Activated T-helper 1 cell treated with anti-CD3 and anti-CD28 coated beads, Interleukin-12 subunit alpha, Interleukin-12 subunit beta, Interleukin-2, Interleukin-4 antibody, amounts not matched to agents 30 ng/mL and 10 ng/mL and 1 ng/mL, durations not matched to agents 14 hours and 24 hours and 36 hours (primary cell): ENCODE measurements around the gene FAM9A. TPM values are rescaled to one million over a fixed set of nuclear protein-coding genes. Genes with fewer than 3 reads are reported as not detected.
"Not testable (repeated sequence)": the region's sequence is repeated elsewhere in the genome, so short reads cannot be mapped to it uniquely, and the experiment has no call there.

Source experiments
- DNase-seq: peaks from one replicate; pipeline ENCODE4 v3.0.0; 2021; ENCODE audit warnings: low spot score
- H3K27ac Mint-ChIP-seq: one replicate; pipeline ENCODE4 v1.8.0; 2021; ENCODE audit warnings: mild to moderate bottlenecking, mixed read lengths
- H3K27me3 Mint-ChIP-seq: one replicate; pipeline ENCODE4 v1.8.0; 2022; ENCODE audit warnings: mild to moderate bottlenecking, moderate library complexity, mixed read lengths; ENCODE audit not compliant: insufficient read depth
- H3K36me3 Mint-ChIP-seq: one replicate; pipeline ENCODE4 v1.8.0; 2021; ENCODE audit warnings: low read depth, mixed read lengths
- H3K4me1 Mint-ChIP-seq: one replicate; pipeline ENCODE4 v1.8.0; 2021; ENCODE audit warnings: low read depth, mixed read lengths
- H3K4me3 Mint-ChIP-seq: one replicate; pipeline ENCODE4 v1.8.0; 2021; ENCODE audit warnings: mild to moderate bottlenecking, moderate library complexity, mixed read lengths
- H3K9me3 Mint-ChIP-seq: one replicate; pipeline ENCODE4 v1.8.0; 2021; ENCODE audit warnings: mixed read lengths
- intact Hi-C: fragments of 100-400 bp; cut with micrococcal nuclease; formaldehyde crosslinking; loops from one replicate; pipeline ENCODE4 v1.15.1; 2024
- total RNA-seq: library from RNA; stranded (reverse); gene quantifications from 2 replicates; pipeline ENCODE4 v1.2.3, GENCODE V29; 2022

FAM9A gene
- total RNA-seq, 1 donor from 2014 or later: not detected

DNA sequence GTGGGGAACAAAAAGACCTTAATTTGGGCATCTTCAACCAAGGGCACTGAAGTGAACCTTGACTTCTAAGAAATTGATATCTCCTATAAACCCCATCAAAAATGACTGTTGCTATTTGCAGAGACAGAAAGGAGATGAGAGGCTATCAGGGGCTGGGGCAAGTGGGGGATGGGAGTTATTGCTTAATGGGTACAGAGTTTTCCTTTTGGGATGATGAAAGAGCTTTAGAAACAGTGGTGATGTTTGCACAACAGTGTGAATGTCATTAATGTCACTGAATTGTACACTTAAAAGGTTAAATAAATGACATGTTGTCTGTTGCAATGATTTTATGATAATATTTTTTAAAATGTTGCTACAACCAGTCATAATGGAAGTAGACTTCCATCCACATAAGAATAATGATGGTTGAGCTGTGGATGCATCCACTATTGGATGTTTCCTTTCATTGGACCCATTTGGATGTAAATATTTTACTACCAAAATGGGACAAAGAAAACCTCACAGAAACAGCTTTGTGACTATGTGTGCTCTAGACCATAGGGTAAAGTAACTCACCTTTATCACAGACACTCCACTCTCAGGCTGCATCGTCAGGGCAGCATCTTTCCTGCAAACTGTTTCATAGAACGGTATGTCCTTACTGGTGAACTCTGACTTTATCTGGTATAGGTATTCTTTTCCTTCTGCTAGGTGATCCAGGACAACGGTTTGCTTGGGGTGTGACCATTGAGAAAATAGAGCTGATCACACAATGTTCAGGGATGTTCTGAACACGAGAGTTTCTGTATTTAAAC, 31.6 kb upstream of the FAM9A start:
- Mint-ChIP-seq H3K4me3 (no peak overlapping the region), H3K27ac (no peak overlapping the region), H3K27me3 (no peaks in the 10 kb centered on the region), H3K4me1 (no peaks in the 10 kb centered on the region), H3K9me3 (no peaks in the 10 kb centered on the region), H3K36me3 (no peaks in the 10 kb centered on the region)
- no peak for DNase-seq
- intact Hi-C loops: no loop called here

DNA sequence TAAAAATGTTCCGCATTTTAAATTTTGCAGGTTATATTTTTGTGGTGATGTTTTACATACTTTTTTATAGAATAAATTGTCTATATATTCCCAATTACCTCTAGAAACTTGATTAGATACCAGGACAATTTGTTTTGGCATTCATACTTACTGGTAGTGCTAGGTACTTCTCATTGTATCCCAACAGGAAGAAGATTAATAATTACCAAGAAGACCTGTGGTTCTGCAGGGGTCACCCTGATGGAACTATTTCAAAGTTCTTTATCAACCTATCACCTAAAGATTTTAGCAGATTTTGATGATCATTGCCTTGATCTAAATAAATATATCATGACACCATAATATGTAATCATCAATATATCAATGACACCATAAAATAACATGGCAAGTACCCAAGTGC, 22.5 kb upstream of the FAM9A start:
- H3K27me3 Mint-ChIP-seq: peaks cover 9% of the 10 kb centered on the region
- intact Hi-C loops: no loop called here
- no peak for DNase-seq

DNA sequence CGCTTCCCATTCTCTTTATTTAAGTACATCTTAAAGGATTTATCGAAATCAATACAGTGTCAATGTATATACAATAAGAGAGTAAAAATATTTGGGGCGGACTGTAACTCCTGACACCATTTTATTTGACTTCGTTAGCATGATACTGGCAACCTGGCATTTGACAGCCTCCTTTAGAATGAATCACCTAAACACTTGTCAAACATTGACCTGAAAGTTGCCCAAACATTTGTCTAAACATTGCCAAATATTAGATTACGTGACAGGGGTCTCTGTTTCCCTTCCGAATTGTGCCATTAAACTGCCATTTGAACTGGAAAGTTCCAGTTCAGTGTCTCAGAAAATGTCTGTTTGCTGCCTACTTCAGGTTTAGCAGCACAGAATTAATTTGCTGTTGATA, 20.8 kb upstream of the FAM9A start:
- DNase-seq: no peak
- H3K36me3 Mint-ChIP-seq: no peaks in the 10 kb centered on the region
- intact Hi-C loops: no loop called here
- H3K4me3 Mint-ChIP-seq: no peak overlapping the region
- no peaks in the 10 kb centered on the region for H3K9me3 Mint-ChIP-seq
- peaks cover 9% of the 10 kb centered on the region for H3K27me3 Mint-ChIP-seq
- no peaks in the 10 kb centered on the region for H3K4me1 Mint-ChIP-seq
- H3K27ac Mint-ChIP-seq: no peak overlapping the region

More for the DNA sequence above, 22.5 kb upstream of the FAM9A start:
- Mint-ChIP-seq H3K9me3 (no peaks in the 10 kb centered on the region), H3K4me1 (no peaks in the 10 kb centered on the region), H3K27ac (no peak overlapping the region), H3K36me3 (no peaks in the 10 kb centered on the region), H3K4me3 (no peak overlapping the region)

DNA sequence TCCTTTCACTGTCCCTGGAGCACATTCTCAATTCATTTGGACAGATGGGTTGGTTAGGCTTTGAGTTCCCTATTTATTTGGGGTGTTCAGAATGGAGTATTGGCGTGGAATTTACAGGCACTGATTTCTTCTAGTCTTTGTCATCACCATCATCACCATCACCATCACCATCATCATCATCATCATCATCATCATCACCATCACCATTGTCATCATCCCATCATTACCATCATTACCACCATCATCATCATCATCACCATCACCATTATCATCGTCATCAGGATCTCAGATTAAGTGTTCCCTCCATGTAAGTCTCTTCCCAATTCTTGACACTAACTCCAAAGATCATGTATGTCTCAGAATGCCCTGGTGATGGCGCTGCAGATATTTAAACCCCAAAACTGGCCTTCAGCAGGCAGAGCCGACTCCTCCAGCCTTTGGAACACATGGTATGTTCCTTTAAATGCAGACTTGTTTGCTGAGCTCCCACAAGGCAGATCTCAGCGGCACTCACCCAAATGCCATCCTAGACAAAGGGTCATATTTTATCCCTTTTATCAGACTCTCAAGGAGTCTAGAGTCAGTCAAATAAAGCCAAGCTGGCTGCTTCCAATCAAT, 19.8 kb upstream of the FAM9A start:
- Mint-ChIP-seq H3K9me3 (no peaks in the 10 kb centered on the region), H3K27ac (no peak overlapping the region), H3K36me3 (no peaks in the 10 kb centered on the region), H3K4me1 (no peaks in the 10 kb centered on the region), H3K27me3 (peaks cover 2% of the 10 kb centered on the region), H3K4me3 (no peak overlapping the region)
- intact Hi-C loops: no loop called here
- no peak for DNase-seq

DNA sequence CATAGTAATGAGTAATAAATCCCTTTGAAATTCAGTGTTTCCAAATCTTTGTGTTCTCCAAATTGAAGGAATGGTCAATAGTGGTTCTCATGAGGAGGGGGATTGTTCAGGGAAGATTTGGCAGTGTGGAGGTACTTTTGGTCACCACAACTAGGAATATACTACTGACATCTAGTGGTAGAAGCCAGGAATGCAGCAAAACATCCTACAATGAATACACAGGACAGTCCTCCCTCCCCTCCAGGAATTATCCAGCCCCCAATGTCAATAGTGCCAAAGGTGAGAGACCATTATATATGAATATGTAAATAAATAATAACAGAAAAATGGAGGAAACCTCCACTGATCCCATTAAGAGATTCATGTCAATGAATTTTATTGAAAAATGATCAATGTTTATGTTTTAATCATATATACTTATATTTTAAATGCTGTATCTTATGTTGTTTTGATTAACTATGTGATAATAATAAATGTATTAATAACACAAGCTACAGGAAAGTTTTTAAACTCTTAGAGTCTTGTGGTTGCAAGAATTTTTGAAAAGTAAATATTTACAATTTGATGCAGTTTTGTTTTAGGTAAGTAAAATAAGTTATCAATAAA, 14.4 kb upstream of the FAM9A start:
- intact Hi-C loops: loop anchor here (1.0 to 5.0 kb wide), 2 partner anchors 72 to 647 kb away; no protein-coding TSS in a partner anchor
- Mint-ChIP-seq H3K4me3 (no peak overlapping the region), H3K27ac (no peak overlapping the region), H3K9me3 (no peaks in the 10 kb centered on the region), H3K4me1 (no peaks in the 10 kb centered on the region), H3K36me3 (no peaks in the 10 kb centered on the region), H3K27me3 (peaks cover 3% of the 10 kb centered on the region)
- peak; percentile 3 for DNase-seq

DNA sequence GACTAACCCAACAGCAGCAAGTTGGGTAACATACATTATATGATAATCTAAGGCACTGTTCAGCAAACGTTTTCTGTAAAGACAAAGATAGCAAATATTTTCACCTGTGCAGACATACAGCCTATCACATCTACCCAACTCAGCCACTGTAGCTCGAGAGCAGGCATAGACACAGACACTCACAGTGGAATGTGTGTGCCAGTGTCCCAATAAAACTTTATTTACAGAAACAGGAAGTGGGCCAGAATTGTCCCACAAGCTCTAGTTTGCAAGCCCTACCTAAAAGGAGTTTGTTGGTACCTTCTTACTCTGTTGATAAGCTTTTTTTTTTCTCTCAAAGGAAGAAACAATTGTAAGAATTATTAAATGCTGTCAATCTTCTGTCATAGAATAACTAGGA, 11.9 kb upstream of the FAM9A start:
- Mint-ChIP-seq H3K4me3 (no peak overlapping the region), H3K9me3 (no peaks in the 10 kb centered on the region), H3K27ac (no peak overlapping the region), H3K27me3 (peaks cover 3% of the 10 kb centered on the region), H3K4me1 (no peaks in the 10 kb centered on the region), H3K36me3 (no peaks in the 10 kb centered on the region)
- DNase-seq: no peak
- intact Hi-C loops: no loop called here

DNA sequence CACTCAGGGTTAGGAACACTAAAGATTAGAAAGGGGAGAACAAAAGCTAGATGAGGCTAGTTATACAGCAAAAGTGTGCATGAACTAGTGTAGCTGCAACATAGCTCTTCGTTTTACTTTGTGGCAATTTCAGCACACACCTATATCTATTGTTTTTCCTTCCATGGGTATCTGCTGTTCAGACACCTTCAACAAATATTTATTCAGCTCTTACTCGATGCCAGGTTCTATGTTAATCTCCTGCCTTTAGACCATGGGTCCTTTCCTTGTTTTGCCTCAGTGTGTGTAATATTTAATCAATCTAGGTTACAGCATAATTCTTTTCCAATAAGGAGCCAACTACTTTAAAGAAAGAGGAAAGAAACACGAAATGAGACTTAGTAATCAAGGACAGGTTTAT, 10.4 kb upstream of the FAM9A start:
- Mint-ChIP-seq H3K27me3 (peaks cover 8% of the 10 kb centered on the region), H3K4me1 (no peaks in the 10 kb centered on the region), H3K36me3 (no peaks in the 10 kb centered on the region), H3K9me3 (no peaks in the 10 kb centered on the region), H3K4me3 (no peak overlapping the region), H3K27ac (no peak overlapping the region)
- intact Hi-C loops: no loop called here
- no peak for DNase-seq

DNA sequence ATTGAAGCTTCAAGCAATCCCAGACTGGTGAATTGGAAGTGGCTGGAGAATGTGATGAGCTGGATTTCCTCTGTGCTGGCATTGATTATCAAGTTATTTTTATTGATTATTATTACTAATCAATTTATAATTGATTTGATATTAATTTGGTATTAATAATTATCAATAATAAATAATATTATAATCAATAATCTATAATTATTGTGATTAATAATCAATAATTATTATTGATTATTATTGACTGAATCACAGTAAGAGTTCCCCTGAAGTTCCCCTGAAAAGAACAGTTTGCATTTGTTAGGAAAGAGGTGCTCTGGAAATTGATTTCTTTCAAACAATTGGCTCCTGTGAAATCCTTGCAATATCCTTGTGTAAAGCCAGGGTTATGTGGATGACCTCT, 7.5 kb upstream of the FAM9A start:
- Mint-ChIP-seq H3K36me3 (no peaks in the 10 kb centered on the region), H3K27me3 (peaks cover 5% of the 10 kb centered on the region), H3K4me3 (no peak overlapping the region), H3K9me3 (no peaks in the 10 kb centered on the region), H3K4me1 (no peaks in the 10 kb centered on the region), H3K27ac (no peak overlapping the region)
- intact Hi-C loops: no loop called here
- no peak for DNase-seq

DNA sequence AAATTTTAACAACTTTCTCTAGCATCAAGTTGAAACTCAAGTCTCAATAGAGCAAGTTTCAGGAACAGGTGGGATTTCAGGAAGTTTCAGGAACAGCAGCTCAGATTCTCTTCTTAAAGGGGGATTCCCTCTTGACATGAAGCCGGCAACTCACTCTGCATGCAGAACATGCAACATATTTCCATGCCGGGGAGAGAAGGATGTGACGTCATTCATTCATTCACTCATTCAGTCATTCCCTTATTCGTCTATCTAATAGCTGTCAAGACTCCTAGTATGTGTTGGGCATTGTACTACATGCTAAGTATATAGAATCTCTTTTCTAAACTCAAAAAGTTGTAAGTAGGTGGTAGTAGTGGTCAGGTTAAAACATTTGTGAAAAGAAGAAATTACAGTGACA, 4.8 kb upstream of the FAM9A start:
- DNase-seq: no peak
- peaks cover 5% of the 10 kb centered on the region for H3K27me3 Mint-ChIP-seq
- H3K4me1 Mint-ChIP-seq: no peaks in the 10 kb centered on the region
- H3K4me3 Mint-ChIP-seq: no peak overlapping the region
- intact Hi-C loops: no loop called here
- H3K9me3 Mint-ChIP-seq: no peaks in the 10 kb centered on the region
- H3K27ac Mint-ChIP-seq: no peak overlapping the region
- H3K36me3 Mint-ChIP-seq: no peaks in the 10 kb centered on the region

DNA sequence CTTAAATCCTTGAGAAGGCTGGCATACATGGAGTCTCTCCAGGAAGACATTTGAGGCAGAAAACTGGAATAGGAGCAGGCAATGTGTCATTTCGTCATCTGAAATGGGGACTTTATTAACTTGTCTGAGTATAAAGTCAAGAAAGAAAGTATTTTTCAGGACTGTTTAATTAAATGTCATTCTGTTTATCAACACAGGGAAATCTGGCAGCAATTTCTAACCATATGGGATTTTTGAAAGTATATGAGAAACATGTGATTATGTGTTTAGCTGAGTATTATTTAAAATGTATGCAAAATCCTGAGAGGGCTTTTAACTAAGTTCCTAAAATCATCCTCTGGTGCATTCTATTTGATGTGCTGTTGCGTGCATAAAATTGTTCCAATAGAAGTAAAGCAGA, 3.9 kb upstream of the FAM9A start:
- H3K4me3 Mint-ChIP-seq: no peak overlapping the region
- no peak for DNase-seq
- H3K27ac Mint-ChIP-seq: no peak overlapping the region
- H3K4me1 Mint-ChIP-seq: no peaks in the 10 kb centered on the region
- H3K36me3 Mint-ChIP-seq: no peaks in the 10 kb centered on the region
- H3K27me3 Mint-ChIP-seq: peaks cover 5% of the 10 kb centered on the region
- no peaks in the 10 kb centered on the region for H3K9me3 Mint-ChIP-seq
- intact Hi-C loops: no loop called here

DNA sequence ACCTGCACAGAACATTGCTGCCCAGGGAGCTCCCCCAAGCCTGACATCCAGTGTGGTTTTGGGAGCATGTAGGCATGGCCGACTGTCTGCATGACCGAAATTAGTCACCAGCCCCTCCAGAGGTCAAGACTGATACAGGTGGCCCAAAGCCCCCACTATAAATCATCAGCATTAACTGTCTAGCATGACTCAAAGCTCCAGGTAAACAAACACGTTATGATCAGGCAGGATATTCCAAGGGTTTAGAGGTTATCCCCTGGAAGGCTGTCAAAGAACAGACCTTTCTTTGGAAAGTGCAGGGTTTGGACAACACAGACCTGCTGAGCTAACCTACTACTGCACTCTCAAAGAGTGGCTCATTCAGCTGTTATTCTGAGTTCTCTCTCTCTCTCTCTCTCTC, 2.1 kb upstream of the FAM9A start:
- Mint-ChIP-seq H3K4me1 (no peaks in the 10 kb centered on the region), H3K4me3 (no peak overlapping the region), H3K36me3 (no peaks in the 10 kb centered on the region), H3K9me3 (no peaks in the 10 kb centered on the region), H3K27me3 (peaks cover 5% of the 10 kb centered on the region), H3K27ac (no peak overlapping the region)
- intact Hi-C loops: no loop called here
- DNase-seq: no peak

DNA sequence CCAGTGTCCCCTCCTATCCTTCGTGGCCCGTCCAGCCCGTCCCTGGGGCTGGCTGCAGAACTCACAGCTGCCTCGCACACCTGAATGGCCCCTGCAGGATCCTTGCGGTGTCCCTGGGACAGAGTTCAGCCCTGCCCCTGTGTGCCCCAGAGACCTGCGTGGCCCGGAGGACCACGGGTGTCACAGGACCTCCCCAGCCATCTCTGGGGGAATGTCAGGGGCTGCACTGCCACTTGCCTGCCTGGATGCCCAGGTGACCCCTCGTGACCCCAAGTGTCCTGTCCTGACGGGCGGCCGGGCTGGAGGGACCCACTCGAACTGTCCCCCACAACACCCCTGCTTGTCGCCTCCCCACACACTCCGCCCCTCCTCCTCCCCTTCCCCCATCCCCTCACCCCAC, 832 bp downstream of the FAM9A start:
- intact Hi-C loops, H3K27me3 Mint-ChIP-seq, H3K4me1 Mint-ChIP-seq, H3K27ac Mint-ChIP-seq, H3K9me3 Mint-ChIP-seq, DNase-seq, H3K4me3 Mint-ChIP-seq, H3K36me3 Mint-ChIP-seq: not testable (repeated sequence)

DNA sequence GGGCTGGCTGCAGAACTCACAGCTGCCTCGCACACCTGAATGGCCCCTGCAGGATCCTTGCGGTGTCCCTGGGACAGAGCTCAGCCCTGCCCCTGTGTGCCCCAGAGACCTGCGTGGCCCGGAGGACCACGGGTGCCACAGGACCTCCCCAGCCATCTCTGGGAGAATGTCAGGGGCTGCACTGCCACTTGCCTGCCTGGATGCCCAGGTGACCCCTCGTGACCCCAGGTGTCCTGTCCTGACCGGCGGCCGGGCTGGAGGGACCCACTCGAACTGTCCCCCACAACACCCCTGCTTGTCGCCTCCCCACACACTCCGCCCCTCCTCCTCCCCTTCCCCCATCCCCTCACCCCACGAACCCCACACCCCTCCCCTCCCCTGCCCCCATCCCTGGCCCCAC, 1.9 kb downstream of the FAM9A start:
- DNase-seq, H3K27me3 Mint-ChIP-seq, H3K4me1 Mint-ChIP-seq, intact Hi-C loops, H3K4me3 Mint-ChIP-seq, H3K27ac Mint-ChIP-seq, H3K9me3 Mint-ChIP-seq, H3K36me3 Mint-ChIP-seq: not testable (repeated sequence)
